GM12801 (cell line): ENCODE results near the gene RAB28.

ENCODE experiments used
- CTCF ChIP-seq: IDR thresholded peaks from one replicate; pipeline ENCODE4 v1.5.1; 2011; ENCODE audit warnings: control low read depth; ENCODE audit not compliant: insufficient read length; ENCODE audit errors: extremely low read depth

Gene RAB28

GRCh38 chr4:13504374-13504773 lies 20.2 kb upstream of the RAB28 start:
- TF ChIP-seq CTCF: no peak

GRCh38 chr4:13498469-13498868 lies 14.3 kb upstream of the RAB28 start:
- TF ChIP-seq CTCF: no peak

DNA sequence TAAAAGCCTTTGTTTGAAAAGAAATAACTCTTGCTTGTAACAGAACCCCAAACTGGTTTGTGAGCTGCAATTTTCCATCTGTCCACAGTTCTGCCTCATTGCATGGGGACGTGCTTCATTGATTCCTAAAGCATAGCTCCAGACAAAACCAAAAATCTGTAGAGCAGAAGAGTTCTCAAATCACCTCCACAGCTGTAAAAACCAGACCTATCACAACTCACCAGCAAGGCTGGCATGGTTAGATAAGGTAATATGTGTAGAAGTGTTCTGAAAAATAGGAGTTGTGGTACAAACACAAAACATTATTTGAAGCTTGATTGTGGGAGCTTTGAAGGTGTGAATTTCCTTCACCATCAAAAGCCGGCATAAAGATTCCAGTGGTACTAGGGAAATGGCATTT lies 12.5 kb upstream of the RAB28 start:
- no peak for TF ChIP-seq CTCF

GRCh38 chr4:13495753-13496152 lies 11.6 kb upstream of the RAB28 start:
- no peak for TF ChIP-seq CTCF

GRCh38 chr4:13493793-13494192 lies 9.7 kb upstream of the RAB28 start:
- TF ChIP-seq CTCF: no peak

DNA sequence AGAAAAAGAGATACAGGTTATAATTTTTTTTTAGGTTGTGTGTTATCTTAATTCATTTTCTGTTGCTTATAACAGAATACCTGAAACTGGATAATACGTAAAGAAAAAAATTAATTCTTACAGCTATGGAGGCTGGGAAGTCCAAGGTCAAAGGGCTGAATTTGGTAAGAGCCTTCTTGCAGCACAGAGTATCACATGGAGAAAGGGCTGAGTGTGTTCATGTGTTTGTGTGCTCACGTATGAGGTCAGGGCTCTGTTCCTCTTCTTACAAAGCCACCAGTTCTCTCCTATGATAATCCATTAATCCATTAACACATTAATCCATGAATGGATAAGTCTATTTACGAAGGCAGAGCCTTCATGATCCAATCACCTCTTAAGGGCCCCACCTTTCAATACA lies 8.6 kb upstream of the RAB28 start:
- TF ChIP-seq CTCF: no peak

- no peak for TF ChIP-seq CTCF
Observed at GRCh38 chr4:13484749-13485221, 645 bp upstream of the RAB28 start.

DNA sequence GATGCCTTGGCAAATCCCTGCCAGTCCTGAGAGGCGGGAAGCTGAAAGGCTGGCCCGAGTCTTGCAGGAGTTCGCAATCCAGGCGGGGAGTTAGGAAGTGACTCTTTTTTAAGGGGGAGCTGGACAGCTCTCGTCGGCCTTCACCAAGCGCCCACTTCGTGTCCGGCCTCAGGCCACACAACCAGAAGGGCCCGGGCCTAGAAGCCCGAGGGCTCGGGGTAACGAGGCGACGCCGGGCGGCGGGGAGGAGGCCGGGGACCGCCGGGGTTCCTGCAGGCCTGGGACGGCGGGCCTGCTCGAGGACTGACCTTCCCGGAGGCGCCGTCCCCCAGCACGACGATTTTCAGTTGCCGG lies 395 bp downstream of the RAB28 start:
- no peak for TF ChIP-seq CTCF
